OCI-LY7 (cell line): ENCODE results near the gene IMP4. TPM values are rescaled to one million over a fixed set of nuclear protein-coding genes. Genes with fewer than 3 reads are reported as not detected.

Experiments used
- BruUV-seq: library from RNA; stranded (reverse); fragments of 400-500 nt; replicated peaks from 2 replicates; lab custom pipeline; 2021; lab: Mats Ljungman, UMichigan
- CTCF ChIA-PET: fragments of 300-600 bp; sonication (Branson Sonifier 250); formaldehyde crosslinking; loops from one replicate; lab custom pipeline; 2022; ENCODE audit warnings: antibody characterized with exemption; ENCODE audit not compliant: unreplicated experiment; lab: Charles Lee
- POLR2A ChIA-PET: fragments of 300-600 bp; sonication (Branson Sonifier 250); formaldehyde crosslinking; loops from one replicate; lab custom pipeline; 2022; ENCODE audit warnings: antibody characterized with exemption; lab: Charles Lee
- DNase-seq: peaks from one replicate; pipeline ENCODE4 v3.0.0-alpha.2; 2015; ENCODE audit warnings: low spot score
- H2AFZ ChIP-seq: fragments of 200-600 bp; sonication (generic), shearing (Covaris generic); 2 replicates; pipeline ENCODE4 v1.6.1; 2014; ENCODE audit warnings: mild to moderate bottlenecking, antibody characterized with exemption, low read length, moderate library complexity
- H3K27ac ChIP-seq: fragments of 200-600 bp; sonication (generic); 2 replicates; pipeline ENCODE4 v1.5.1; 2014; ENCODE audit warnings: mixed run types, low read depth, mild to moderate bottlenecking, moderate library complexity, low read length, inconsistent platforms; ENCODE audit not compliant: poor library complexity, severe bottlenecking
- H3K36me3 ChIP-seq: fragments of 200-600 bp; sonication (generic); 2 replicates; pipeline ENCODE4 v1.6.1; 2014; ENCODE audit warnings: mild to moderate bottlenecking, antibody characterized with exemption, low read length, moderate library complexity, mixed read lengths; ENCODE audit not compliant: insufficient read depth
- H3K4me1 ChIP-seq: fragments of 200-600 bp; sonication (generic); 2 replicates; pipeline ENCODE4 v1.5.1; 2014; ENCODE audit warnings: mild to moderate bottlenecking, low read length; ENCODE audit not compliant: insufficient read depth, poor library complexity, severe bottlenecking
- H3K4me2 ChIP-seq: fragments of 200-600 bp; sonication (generic); 2 replicates; pipeline ENCODE4 v1.6.1; 2014; ENCODE audit warnings: mild to moderate bottlenecking, low read length
- H3K4me3 ChIP-seq: fragments of 200-600 bp; sonication (generic); 2 replicates; pipeline ENCODE4 v1.5.1; 2014; ENCODE audit warnings: mild to moderate bottlenecking, low read depth, low read length; ENCODE audit not compliant: poor library complexity, severe bottlenecking
- H3K79me2 ChIP-seq: fragments of 200-600 bp; sonication (generic); 2 replicates; pipeline ENCODE4 v1.6.1; 2016; ENCODE audit warnings: low read depth, mild to moderate bottlenecking, low read length, moderate library complexity, mixed read lengths; ENCODE audit not compliant: insufficient read depth
- H3K9me2 ChIP-seq: fragments of 200-600 bp; sonication (generic); 2 replicates; pipeline ENCODE4 v1.6.1; 2016; ENCODE audit warnings: mild to moderate bottlenecking, low read length, mixed read lengths; ENCODE audit not compliant: insufficient read depth
- H3K9me3 ChIP-seq: fragments of 200-600 bp; sonication (generic); 2 replicates; pipeline ENCODE4 v1.6.1; 2014; ENCODE audit warnings: mild to moderate bottlenecking, mixed run types, low read length, mixed read lengths
- H4K20me1 ChIP-seq: fragments of 200-600 bp; sonication (generic); 2 replicates; pipeline ENCODE4 v1.6.1; 2014; ENCODE audit warnings: mild to moderate bottlenecking, antibody characterized with exemption, low read length, moderate library complexity, mixed read lengths; ENCODE audit not compliant: insufficient read depth
- CTCF ChIP-seq: fragments of 200-600 bp; sonication (generic); conservative IDR thresholded peaks from 2 replicates; pipeline ENCODE4 v1.5.1; 2014; ENCODE audit warnings: mild to moderate bottlenecking, antibody characterized with exemption, low read length, moderate library complexity, mixed read lengths
- EZH2phosphoT487 ChIP-seq: fragments of 200-600 bp; sonication (generic); IDR thresholded peaks from 2 replicates; pipeline ENCODE4 v1.6.1; 2018; ENCODE audit warnings: low read depth, borderline replicate concordance, mild to moderate bottlenecking, mixed run types, antibody characterized with exemption, low read length, moderate library complexity, mixed read lengths
- intact Hi-C: fragments of 100-400 bp; cut with micrococcal nuclease; formaldehyde crosslinking; loops from one replicate; pipeline ENCODE4 v1.10.0; 2022; ENCODE audit not compliant: unreplicated experiment
- total RNA-seq, 2 experiments: library from RNA; depleted of rRNA in 1 of 2; stranded (reverse); fragments of >200 nt in 1 of 2; shearing (Covaris generic) in 1 of 2; gene quantifications; 2 replicates each; pipeline ENCODE4 v1.2.3, GENCODE V29; 2014 to 2022

Gene IMP4
- total RNA-seq, 2 experiments from 2014 or later, result 266 to 314 TPM

DNA sequence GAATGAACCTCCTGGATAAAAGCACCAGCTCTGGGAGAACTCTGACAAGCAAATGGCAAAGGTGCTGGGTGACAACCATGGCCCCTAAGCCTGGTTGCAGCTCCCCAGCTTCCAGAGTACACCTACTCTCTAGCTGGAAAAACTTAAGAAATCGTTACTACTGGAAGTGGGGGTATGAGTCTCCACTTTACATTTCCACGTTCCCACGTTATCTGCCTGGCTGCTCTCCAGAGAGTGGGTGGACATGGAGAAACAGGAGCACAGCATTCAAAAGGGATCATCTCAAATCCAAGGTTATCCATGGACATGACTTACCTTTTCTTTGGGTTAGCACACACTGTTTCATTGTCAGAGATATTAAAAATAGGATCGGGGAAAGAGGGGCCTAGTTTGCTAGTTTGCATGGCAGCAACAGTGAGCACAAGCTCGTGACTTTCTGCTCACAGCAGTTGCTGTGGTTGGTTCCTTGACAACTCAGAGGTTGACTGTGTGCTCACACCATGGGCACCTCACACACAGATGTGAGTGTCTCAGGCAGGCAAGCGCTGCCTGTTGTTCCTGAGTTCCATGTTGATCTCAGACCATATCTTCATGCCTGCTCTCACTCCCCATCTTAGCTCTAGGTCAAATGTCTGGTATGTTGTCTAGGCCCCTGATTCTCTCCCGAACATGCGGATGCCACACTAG, 45.7 kb downstream of the IMP4 start:
- Histone ChIP-seq H3K9me2 (no peaks in the 10 kb centered on the region), H4K20me1 (no peaks in the 10 kb centered on the region), H3K36me3 (peaks cover 5% of the 10 kb centered on the region), H3K4me1 (peaks cover 89% of the 10 kb centered on the region), H3K4me3 (peak overlapping the region; percentile 38), H3K79me2 (no peaks in the 10 kb centered on the region; the same call in 1 of the 2 replicates), H3K27ac (peak overlapping the region; percentile 100), H3K9me3 (no peaks in the 10 kb centered on the region), H3K4me2 (peak overlapping the region; percentile 91), H2AFZ (peak overlapping the region; percentile 10; the same call in 1 of the 2 replicates)
- TF ChIP-seq EZH2phosphoT487 (no peak), CTCF (no peak)
- BruUV-seq, result no TSS peak
- peak; percentile 51 for DNase-seq
- ChIA-PET CTCF (interaction anchor here (3.3 kb wide), 2 partner anchors 12 to 15 kb away, joined by 12 to 14 read pairs; no protein-coding TSS in a partner anchor), POLR2A (interaction anchor here (0.6 to 10.8 kb wide), 4 partner anchors 11 to 452 kb away, joined by 4 to 209 read pairs (median 101); partner anchors contain the start of genes IMP4 and PTPN18)
- intact Hi-C loops, result loop anchor here (5.0 kb wide), 1 partner anchor 206 kb away; the partner anchor contains the start of genes MZT2B and SMPD4

DNA sequence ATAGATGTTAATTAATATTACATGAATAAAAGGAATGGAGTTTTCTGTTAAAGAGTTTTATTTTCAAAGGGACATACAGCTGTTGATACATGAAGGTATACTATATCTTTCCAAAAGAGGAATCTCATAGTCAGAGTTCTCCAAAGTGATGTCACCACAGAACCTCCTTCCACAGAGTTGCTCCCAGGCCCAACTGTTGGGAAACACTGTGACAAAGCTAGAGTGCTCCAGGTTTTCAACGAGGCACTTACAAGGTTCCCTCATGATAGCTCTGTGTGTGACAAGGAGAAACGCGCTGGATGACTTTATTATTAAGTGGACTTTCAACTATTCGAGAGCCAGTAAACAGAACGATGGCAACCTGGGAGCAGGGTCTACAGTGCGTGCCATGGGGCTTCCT, 46.7 kb downstream of the IMP4 start:
- ChIA-PET POLR2A (interaction anchor here (1.7 to 10.8 kb wide), 6 partner anchors 12 to 47 kb away, joined by 10 to 209 read pairs (median 28); partner anchors contain the start of genes IMP4 and PTPN18), CTCF (interaction anchor here (1.6 to 3.3 kb wide), 5 partner anchors 10 to 47 kb away, joined by 4 to 14 read pairs (median 8); partner anchors contain the start of gene IMP4)
- Histone ChIP-seq H3K9me3 (no peaks in the 10 kb centered on the region), H3K4me1 (peaks cover 93% of the 10 kb centered on the region), H3K27ac (peak overlapping the region; percentile 100), H2AFZ (no peak overlapping the region), H4K20me1 (no peaks in the 10 kb centered on the region), H3K9me2 (no peaks in the 10 kb centered on the region), H3K4me2 (peak overlapping the region; percentile 91), H3K36me3 (no peaks in the 10 kb centered on the region), H3K79me2 (no peaks in the 10 kb centered on the region; the same call in 1 of the 2 replicates), H3K4me3 (no peak overlapping the region)
- TF ChIP-seq CTCF (no peak), EZH2phosphoT487 (no peak)
- no TSS peak for BruUV-seq
- DNase-seq, result no peak
- intact Hi-C loops, result loop anchor here (5.0 kb wide), 1 partner anchor 207 kb away; the partner anchor contains the start of genes MZT2B and SMPD4
